ENCODE data around the gene ADRB1. TPM values are rescaled to one million over a fixed set of nuclear protein-coding genes. Genes with fewer than 3 reads are reported as not detected.

Gene ADRB1
- total RNA-seq, 1 donor from 2014 or later: 0.07 TPM

DNA sequence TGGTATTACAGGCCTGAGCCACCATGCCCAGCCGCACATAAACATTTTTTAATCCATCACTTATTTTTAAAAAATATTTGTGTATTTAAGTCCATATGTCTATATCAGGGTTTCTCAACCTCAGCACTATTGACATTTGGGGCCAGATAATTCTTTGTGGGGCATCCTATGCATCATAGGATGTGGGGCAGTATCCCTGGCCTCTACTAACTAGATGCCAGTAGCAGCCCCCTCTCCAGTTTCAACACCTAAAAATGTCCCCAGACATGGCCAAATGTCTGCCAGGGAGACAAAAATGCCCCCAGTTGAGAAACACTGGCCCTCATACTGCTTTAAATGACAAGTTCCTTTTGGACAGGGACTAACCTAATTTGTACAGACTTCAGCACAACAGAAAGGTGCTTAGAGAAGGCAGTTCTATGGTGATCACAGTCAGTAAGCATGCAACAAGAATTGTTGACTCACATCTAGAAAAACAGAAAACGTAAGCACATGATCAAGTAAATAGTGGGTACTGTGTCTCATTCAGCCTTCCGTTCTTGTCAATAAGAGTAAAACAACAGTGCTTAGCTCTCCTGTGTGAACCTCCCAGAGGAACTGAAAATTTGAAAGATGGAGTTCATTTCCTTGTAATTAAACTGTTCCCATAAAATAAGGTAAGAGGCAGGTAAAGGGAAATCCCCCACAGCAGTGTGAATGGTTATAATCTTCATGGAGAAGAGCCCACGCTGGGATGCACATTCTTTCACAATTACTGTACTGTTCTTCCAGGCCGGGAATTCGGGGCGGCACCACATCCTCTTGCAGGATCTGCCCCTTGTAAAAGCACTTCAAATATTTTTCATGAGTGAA, 17.3 kb upstream of the ADRB1 start:
- DNase-seq (ENCODE audit: low spot score): no peak
- TF ChIP-seq, protein P1, sequence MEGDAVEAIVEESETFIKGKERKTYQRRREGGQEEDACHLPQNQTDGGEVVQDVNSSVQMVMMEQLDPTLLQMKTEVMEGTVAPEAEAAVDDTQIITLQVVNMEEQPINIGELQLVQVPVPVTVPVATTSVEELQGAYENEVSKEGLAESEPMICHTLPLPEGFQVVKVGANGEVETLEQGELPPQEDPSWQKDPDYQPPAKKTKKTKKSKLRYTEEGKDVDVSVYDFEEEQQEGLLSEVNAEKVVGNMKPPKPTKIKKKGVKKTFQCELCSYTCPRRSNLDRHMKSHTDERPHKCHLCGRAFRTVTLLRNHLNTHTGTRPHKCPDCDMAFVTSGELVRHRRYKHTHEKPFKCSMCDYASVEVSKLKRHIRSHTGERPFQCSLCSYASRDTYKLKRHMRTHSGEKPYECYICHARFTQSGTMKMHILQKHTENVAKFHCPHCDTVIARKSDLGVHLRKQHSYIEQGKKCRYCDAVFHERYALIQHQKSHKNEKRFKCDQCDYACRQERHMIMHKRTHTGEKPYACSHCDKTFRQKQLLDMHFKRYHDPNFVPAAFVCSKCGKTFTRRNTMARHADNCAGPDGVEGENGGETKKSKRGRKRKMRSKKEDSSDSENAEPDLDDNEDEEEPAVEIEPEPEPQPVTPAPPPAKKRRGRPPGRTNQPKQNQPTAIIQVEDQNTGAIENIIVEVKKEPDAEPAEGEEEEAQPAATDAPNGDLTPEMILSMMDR (IDR thresholded peaks at IDR 0.05): no peak
- no peaks in the 10 kb centered on the region for H3K9me3 Mint-ChIP-seq (ENCODE audit: low read depth)

DNA sequence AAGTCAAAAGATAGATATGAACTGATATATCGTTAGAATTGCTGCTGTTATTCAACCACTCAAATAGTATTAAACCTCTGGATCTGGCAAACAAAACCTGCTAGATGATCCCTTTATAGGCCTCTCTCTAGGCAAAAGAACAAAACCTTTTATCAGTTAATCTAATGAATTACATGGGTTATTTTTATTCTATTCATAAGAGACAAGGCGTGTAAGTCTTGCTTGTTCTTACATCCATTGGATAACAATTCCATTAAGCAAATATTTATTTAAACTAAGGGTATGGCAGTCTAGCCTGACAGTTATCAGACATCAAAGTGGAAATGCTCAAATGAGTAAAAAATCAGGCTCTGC, 16.6 kb upstream of the ADRB1 start:
- no peaks in the 10 kb centered on the region for H3K9me3 Mint-ChIP-seq (ENCODE audit: low read depth)
- peaks cover 45% of the 10 kb centered on the region for H3K4me1 Mint-ChIP-seq (ENCODE audit: low read depth)
- DNase-seq (ENCODE audit: low spot score): no peak
- no peaks in the 10 kb centered on the region for H3K27me3 Mint-ChIP-seq (ENCODE audit: low read depth)
- H3K4me3 Mint-ChIP-seq (ENCODE audit: unreplicated experiment): peak overlapping the region; percentile 44
- peak overlapping the region; percentile 93 for H3K27ac Mint-ChIP-seq (ENCODE audit: unreplicated experiment)
- H3K36me3 Mint-ChIP-seq (ENCODE audit: low read depth): no peaks in the 10 kb centered on the region
- TF ChIP-seq, protein P1 (IDR thresholded peaks at IDR 0.05): no peak

More for the DNA sequence above, 17.3 kb upstream of the ADRB1 start:
- Mint-ChIP-seq H3K36me3 (ENCODE audit: low read depth) (no peaks in the 10 kb centered on the region), H3K27me3 (ENCODE audit: low read depth) (no peaks in the 10 kb centered on the region), H3K27ac (ENCODE audit: unreplicated experiment) (peak overlapping the region; percentile 93), H3K4me3 (ENCODE audit: unreplicated experiment) (peak overlapping the region; percentile 44), H3K4me1 (ENCODE audit: low read depth) (peaks cover 45% of the 10 kb centered on the region)

DNA sequence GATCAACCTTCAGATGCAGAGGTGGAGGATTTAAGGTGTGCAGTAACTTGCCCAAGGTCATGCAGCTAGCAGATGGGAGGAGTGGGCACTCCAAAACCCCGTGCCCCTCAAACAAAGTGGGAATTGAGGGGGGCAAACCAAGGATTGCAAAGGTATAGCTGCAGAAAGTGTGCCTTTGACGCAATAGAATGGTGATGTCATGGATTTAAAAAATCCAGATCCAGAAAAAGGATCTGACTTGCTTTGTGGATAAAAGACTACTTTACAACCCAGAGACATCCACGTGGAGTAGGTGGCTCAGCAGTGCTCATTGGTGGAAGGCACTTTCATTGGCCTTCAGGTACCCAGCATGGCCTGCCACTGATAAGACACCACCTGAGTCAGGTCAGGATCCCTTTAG, 15.7 kb upstream of the ADRB1 start:
- no peaks in the 10 kb centered on the region for H3K27me3 Mint-ChIP-seq (ENCODE audit: low read depth)
- no peaks in the 10 kb centered on the region for H3K9me3 Mint-ChIP-seq (ENCODE audit: low read depth)
- TF ChIP-seq, protein P1 (IDR thresholded peaks at IDR 0.05): no peak
- H3K4me3 Mint-ChIP-seq (ENCODE audit: unreplicated experiment): no peak overlapping the region
- H3K4me1 Mint-ChIP-seq (ENCODE audit: low read depth): peaks cover 44% of the 10 kb centered on the region
- no peak overlapping the region for H3K27ac Mint-ChIP-seq (ENCODE audit: unreplicated experiment)
- H3K36me3 Mint-ChIP-seq (ENCODE audit: low read depth): no peaks in the 10 kb centered on the region
- no peak for DNase-seq (ENCODE audit: low spot score)

DNA sequence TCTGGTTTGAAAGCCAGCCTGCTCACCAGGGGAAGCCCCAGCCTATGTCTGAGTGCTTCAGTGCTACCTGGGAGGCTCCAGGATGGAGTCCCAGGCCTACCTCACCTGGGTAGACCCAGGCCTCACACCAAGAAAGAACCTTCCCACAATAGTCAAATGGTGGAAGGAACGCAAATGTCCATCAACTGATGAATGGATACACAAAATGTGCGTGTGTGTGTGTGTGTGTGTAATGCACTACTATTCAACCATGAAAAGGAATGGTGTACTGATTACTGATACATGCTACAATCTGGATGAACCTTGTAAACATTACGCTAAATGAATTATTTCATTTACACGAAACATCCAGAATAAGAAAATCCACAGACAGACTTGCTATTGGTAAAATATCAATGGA, 15.2 kb upstream of the ADRB1 start:
- Mint-ChIP-seq H3K4me1 (ENCODE audit: low read depth) (peaks cover 40% of the 10 kb centered on the region), H3K27ac (ENCODE audit: unreplicated experiment) (no peak overlapping the region), H3K36me3 (ENCODE audit: low read depth) (no peaks in the 10 kb centered on the region), H3K27me3 (ENCODE audit: low read depth) (no peaks in the 10 kb centered on the region), H3K9me3 (ENCODE audit: low read depth) (no peaks in the 10 kb centered on the region), H3K4me3 (ENCODE audit: unreplicated experiment) (no peak overlapping the region)
- TF ChIP-seq, protein P1 (IDR thresholded peaks at IDR 0.05): no peak
- no peak for DNase-seq (ENCODE audit: low spot score)

DNA sequence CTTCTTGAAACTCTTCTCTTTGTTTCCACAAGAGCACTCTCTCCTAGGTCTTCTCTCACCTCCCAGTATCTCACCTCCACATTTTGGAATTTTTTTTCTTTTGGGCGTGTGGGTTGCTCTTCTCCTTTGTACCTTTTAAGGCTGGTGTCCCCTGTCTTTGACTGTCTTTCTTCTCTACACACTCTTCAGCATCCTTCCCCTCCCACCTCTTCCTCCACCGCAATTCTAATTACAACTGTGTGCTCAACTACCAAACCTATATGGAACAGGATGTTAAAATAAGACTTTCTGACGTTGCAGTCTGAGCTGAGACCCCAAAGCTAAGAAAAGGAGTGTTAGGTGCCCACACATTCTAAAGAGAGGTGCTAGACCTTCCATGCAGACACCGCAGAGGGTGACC, 14.0 kb upstream of the ADRB1 start:
- Mint-ChIP-seq H3K36me3 (ENCODE audit: low read depth) (no peaks in the 10 kb centered on the region), H3K9me3 (ENCODE audit: low read depth) (no peaks in the 10 kb centered on the region), H3K27me3 (ENCODE audit: low read depth) (no peaks in the 10 kb centered on the region), H3K27ac (ENCODE audit: unreplicated experiment) (no peak overlapping the region), H3K4me1 (ENCODE audit: low read depth) (peaks cover 40% of the 10 kb centered on the region), H3K4me3 (ENCODE audit: unreplicated experiment) (no peak overlapping the region)
- TF ChIP-seq, protein P1 (IDR thresholded peaks at IDR 0.05): no peak
- DNase-seq (ENCODE audit: low spot score): no peak
